Astrocyte (in vitro differentiated cells and primary cell): ENCODE measurements around the gene PNKP. TPM values are rescaled to one million over a fixed set of nuclear protein-coding genes. Genes with fewer than 3 reads are reported as not detected.
A peak's percentile ranks its signal among the peaks of the same experiment; 100 is the strongest.

ENCODE experiments used
- DNase-seq: peaks from one replicate; pipeline ENCODE4 v3.0.0-alpha.2; 2010; ENCODE audit warnings: low read depth
- FAIRE-seq: peaks from 2 replicates; lab custom pipeline; 2011; peaks lifted over from hg19 to GRCh38; lab: Jason Lieb, UNC
- H2AFZ ChIP-seq: 2 replicates; pipeline ENCODE4 v1.6.0; 2012; ENCODE audit warnings: low read depth, low read length, inconsistent platforms
- H3K27ac ChIP-seq: 2 replicates; pipeline ENCODE4 v1.5.1; 2011; ENCODE audit warnings: low read depth, low read length, inconsistent platforms
- H3K27me3 ChIP-seq: 2 replicates; pipeline ENCODE4 v1.6.0; 2011; ENCODE audit warnings: low read length, inconsistent platforms; ENCODE audit not compliant: insufficient read depth
- H3K36me3 ChIP-seq: 2 replicates; pipeline ENCODE4 v1.5.1; 2011; ENCODE audit warnings: low read length, inconsistent platforms; ENCODE audit not compliant: insufficient read depth
- H3K4me1 ChIP-seq: 2 replicates; pipeline ENCODE4 v1.5.1; 2011; ENCODE audit warnings: low read length, inconsistent platforms; ENCODE audit not compliant: insufficient read depth
- H3K4me2 ChIP-seq: 2 replicates; pipeline ENCODE4 v1.6.0; 2012; ENCODE audit warnings: low read length, inconsistent platforms
- H3K4me3 ChIP-seq: 2 replicates; pipeline ENCODE4 v1.5.1; 2011; ENCODE audit warnings: low read depth, mild to moderate bottlenecking, low read length, inconsistent platforms; ENCODE audit not compliant: insufficient read depth
- H3K79me2 ChIP-seq: 2 replicates; pipeline ENCODE4 v1.6.0; 2012; ENCODE audit warnings: mild to moderate bottlenecking, low read length, inconsistent platforms; ENCODE audit not compliant: insufficient read depth
- H3K9ac ChIP-seq: 2 replicates; pipeline ENCODE4 v1.6.0; 2012; ENCODE audit warnings: mild to moderate bottlenecking, low read length, inconsistent platforms
- H3K9me3 ChIP-seq: 2 replicates; pipeline ENCODE4 v1.5.1; 2012; ENCODE audit warnings: low read depth, mild to moderate bottlenecking, low read length, inconsistent platforms; ENCODE audit not compliant: insufficient read depth
- H4K20me1 ChIP-seq: 2 replicates; pipeline ENCODE4 v1.6.0; 2012; ENCODE audit warnings: low read length, inconsistent platforms; ENCODE audit not compliant: insufficient read depth
- H3K27ac Mint-ChIP-seq: one replicate; pipeline ENCODE4 v1.8.0; 2021; ENCODE audit warnings: mild to moderate bottlenecking, mixed read lengths; ENCODE audit not compliant: unreplicated experiment
- H3K27me3 Mint-ChIP-seq: one replicate; pipeline ENCODE4 v1.8.0; 2021; ENCODE audit warnings: low read depth, mixed read lengths; ENCODE audit not compliant: unreplicated experiment
- H3K36me3 Mint-ChIP-seq: one replicate; pipeline ENCODE4 v1.8.0; 2021; ENCODE audit warnings: low read depth, mixed read lengths; ENCODE audit not compliant: unreplicated experiment
- H3K4me1 Mint-ChIP-seq: one replicate; pipeline ENCODE4 v1.8.0; 2021; ENCODE audit warnings: low read depth, mixed read lengths; ENCODE audit not compliant: unreplicated experiment
- H3K4me3 Mint-ChIP-seq: one replicate; pipeline ENCODE4 v1.8.0; 2021; ENCODE audit warnings: mild to moderate bottlenecking, moderate library complexity, mixed read lengths; ENCODE audit not compliant: unreplicated experiment
- H3K9me3 Mint-ChIP-seq: one replicate; pipeline ENCODE4 v1.8.0; 2021; ENCODE audit warnings: mild to moderate bottlenecking, mixed read lengths; ENCODE audit not compliant: unreplicated experiment
- CTCF ChIP-seq: IDR thresholded peaks from 2 replicates; pipeline ENCODE4 v1.5.1; 2011; ENCODE audit warnings: low read depth, mild to moderate bottlenecking, inconsistent platforms, low read length, moderate library complexity; ENCODE audit not compliant: insufficient read depth
- EZH2 ChIP-seq: IDR thresholded peaks from 2 replicates; pipeline ENCODE4 v1.6.1; 2012; ENCODE audit warnings: mild to moderate bottlenecking, low read length, inconsistent platforms; ENCODE audit not compliant: insufficient read depth
- total RNA-seq: library from RNA; stranded (reverse); gene quantifications from 2 replicates; pipeline ENCODE4 v1.2.1, GENCODE V29; 2021

The PNKP gene
- total RNA-seq, 1 donor from 2014 or later, result 54.8 TPM

- Histone ChIP-seq H3K4me2 (no peak overlapping the region), H3K79me2 (peaks cover 24% of the 10 kb centered on the region), H3K9me3 (peaks cover 6% of the 10 kb centered on the region), H3K4me3 (no peak overlapping the region), H3K27me3 (no peaks in the 10 kb centered on the region), H3K27ac (no peak overlapping the region), H4K20me1 (peaks cover 5% of the 10 kb centered on the region), H3K9ac (no peak overlapping the region), H3K4me1 (peaks cover 13% of the 10 kb centered on the region), H3K36me3 (peaks cover 9% of the 10 kb centered on the region), H2AFZ (no peak overlapping the region)
- H3K27ac Mint-ChIP-seq, result no peak overlapping the region
- H3K4me3 Mint-ChIP-seq, result no peak overlapping the region
- no peaks in the 10 kb centered on the region for H3K27me3 Mint-ChIP-seq
- no peaks in the 10 kb centered on the region for H3K4me1 Mint-ChIP-seq
- peaks cover 24% of the 10 kb centered on the region for H3K36me3 Mint-ChIP-seq
- TF ChIP-seq EZH2 (no peak), CTCF (no peak)
- no peaks in the 10 kb centered on the region for H3K9me3 Mint-ChIP-seq
- FAIRE-seq (no peak), DNase-seq (no peak)
Measured at GRCh38 chr19:49880162-49880869, 12.9 kb upstream of the PNKP start.

- Histone ChIP-seq H3K9me3 (peaks cover 6% of the 10 kb centered on the region), H4K20me1 (peaks cover 5% of the 10 kb centered on the region), H2AFZ (no peak overlapping the region), H3K4me2 (no peak overlapping the region), H3K4me3 (no peak overlapping the region), H3K27ac (no peak overlapping the region), H3K27me3 (no peaks in the 10 kb centered on the region), H3K36me3 (peaks cover 9% of the 10 kb centered on the region), H3K9ac (no peak overlapping the region), H3K4me1 (peaks cover 20% of the 10 kb centered on the region), H3K79me2 (peaks cover 33% of the 10 kb centered on the region)
- H3K36me3 Mint-ChIP-seq, result peaks cover 21% of the 10 kb centered on the region
- H3K27me3 Mint-ChIP-seq, result no peaks in the 10 kb centered on the region
- peaks cover 3% of the 10 kb centered on the region for H3K4me1 Mint-ChIP-seq
- DNase-seq (no peak), FAIRE-seq (no peak)
- TF ChIP-seq EZH2 (no peak), CTCF (no peak)
- no peak overlapping the region for H3K27ac Mint-ChIP-seq
- no peak overlapping the region for H3K4me3 Mint-ChIP-seq
- no peaks in the 10 kb centered on the region for H3K9me3 Mint-ChIP-seq
Measured at GRCh38 chr19:49879243-49879963, 12.0 kb upstream of the PNKP start.

- H3K27ac ChIP-seq, result no peak overlapping the region
- Mint-ChIP-seq H3K36me3 (peaks cover 22% of the 10 kb centered on the region), H3K27ac (peak overlapping the region; percentile 71), H3K4me3 (no peak overlapping the region), H3K9me3 (no peaks in the 10 kb centered on the region), H3K27me3 (no peaks in the 10 kb centered on the region), H3K4me1 (peaks cover 3% of the 10 kb centered on the region)
- no peaks in the 10 kb centered on the region for H3K27me3 ChIP-seq
- peaks cover 7% of the 10 kb centered on the region for H3K36me3 ChIP-seq
- H3K4me1 ChIP-seq, result peaks cover 20% of the 10 kb centered on the region
- H3K4me3 ChIP-seq, result peak overlapping the region; percentile 88
- H3K9me3 ChIP-seq, result peaks cover 6% of the 10 kb centered on the region
- peaks cover 40% of the 10 kb centered on the region for H3K79me2 ChIP-seq
- H4K20me1 ChIP-seq, result peaks cover 5% of the 10 kb centered on the region
- no peak for TF ChIP-seq EZH2
- no peak for FAIRE-seq
- H3K4me2 ChIP-seq, result peak overlapping the region; percentile 93
- peak overlapping the region; percentile 84 for H2AFZ ChIP-seq
- DNase-seq, result no peak
- peak overlapping the region; percentile 99 for H3K9ac ChIP-seq
Measured at GRCh38 chr19:49878744-49879070, 11.3 kb upstream of the PNKP start.
